ENCODE results near the gene NR4A3. TPM values are rescaled to one million over a fixed set of nuclear protein-coding genes. Genes with fewer than 3 reads are reported as not detected.
"Not testable (repeated sequence)": the region's sequence is repeated elsewhere in the genome, so short reads cannot be mapped to it uniquely, and the experiment has no call there.

NR4A3 gene
- total RNA-seq, 2 experiments from 2014 or later = 0.13 to 0.74 TPM

GRCh38 chr9:99852617-99853016 is 30.9 kb downstream of the NR4A3 start:
- Histone ChIP-seq H3K4me3 (ENCODE audit: low read depth, low read length, poor library complexity, severe bottlenecking) (no peak overlapping the region), H4K20me1 (ENCODE audit: insufficient read depth, low read length) (no peaks in the 10 kb centered on the region), H3K79me2 (ENCODE audit: insufficient read depth, low read depth, low read length) (no peaks in the 10 kb centered on the region), H2AFZ (ENCODE audit: low read length) (peak overlapping the region; percentile 97), H3K36me3 (ENCODE audit: insufficient read depth, low read length) (no peaks in the 10 kb centered on the region), H3K4me2 (ENCODE audit: low read length) (no peak overlapping the region; the same call in 1 of the 2 replicates), H3K27ac (ENCODE audit: low read depth, low read length, poor library complexity, severe bottlenecking) (no peak overlapping the region), H3K9me2 (ENCODE audit: insufficient read depth, low read length) (no peaks in the 10 kb centered on the region), H3K4me1 (ENCODE audit: insufficient read depth, low read length, poor library complexity, severe bottlenecking) (peaks cover 26% of the 10 kb centered on the region), H3K9me3 (ENCODE audit: low read length) (no peaks in the 10 kb centered on the region)
- ChIA-PET POLR2A (no interaction called here), CTCF (ENCODE audit: unreplicated experiment) (no interaction called here)
- intact Hi-C loops (cut with micrococcal nuclease; ENCODE audit: unreplicated experiment) = no loop called here
- no TSS peak for BruUV-seq (replicated peaks)
- peak; percentile 47 for DNase-seq (ENCODE audit: low spot score)
- TF ChIP-seq EZH2phosphoT487 (IDR thresholded peaks at IDR 0.05; ENCODE audit: borderline replicate concordance, low read depth, low read length) (no peak), CTCF (conservative IDR thresholded peaks at IDR 0.05; ENCODE audit: low read length) (no peak)

GRCh38 chr9:99855467-99856176 is 33.9 kb downstream of the NR4A3 start:
- H4K20me1 ChIP-seq (ENCODE audit: insufficient read depth, low read length) = no peaks in the 10 kb centered on the region
- ChIA-PET POLR2A (interaction anchor here (1.6 kb wide), 1 partner anchor 11 kb away, joined by 5 read pairs; no protein-coding TSS in a partner anchor), CTCF (ENCODE audit: unreplicated experiment) (no interaction called here)
- no peak overlapping the region for H3K4me2 ChIP-seq (ENCODE audit: low read length)
- H3K9me2 ChIP-seq (ENCODE audit: insufficient read depth, low read length) = no peaks in the 10 kb centered on the region
- no peak for TF ChIP-seq EZH2phosphoT487 (IDR thresholded peaks at IDR 0.05; ENCODE audit: borderline replicate concordance, low read depth, low read length)
- no peak for TF ChIP-seq CTCF (conservative IDR thresholded peaks at IDR 0.05; ENCODE audit: low read length)
- no peak overlapping the region for H3K27ac ChIP-seq (ENCODE audit: low read depth, low read length, poor library complexity, severe bottlenecking)
- no TSS peak for BruUV-seq (replicated peaks)
- no peak overlapping the region for H2AFZ ChIP-seq (ENCODE audit: low read length)
- peaks cover 24% of the 10 kb centered on the region for H3K4me1 ChIP-seq (ENCODE audit: insufficient read depth, low read length, poor library complexity, severe bottlenecking)
- no peaks in the 10 kb centered on the region for H3K9me3 ChIP-seq (ENCODE audit: low read length)
- DNase-seq (ENCODE audit: low spot score) = no peak
- no peaks in the 10 kb centered on the region for H3K36me3 ChIP-seq (ENCODE audit: insufficient read depth, low read length)
- H3K4me3 ChIP-seq (ENCODE audit: low read depth, low read length, poor library complexity, severe bottlenecking) = no peak overlapping the region
- intact Hi-C loops (cut with micrococcal nuclease; ENCODE audit: unreplicated experiment) = no loop called here
- H3K79me2 ChIP-seq (ENCODE audit: insufficient read depth, low read depth, low read length) = no peaks in the 10 kb centered on the region

- H2AFZ ChIP-seq (ENCODE audit: low read length); H3K4me2 ChIP-seq (ENCODE audit: low read length); H4K20me1 ChIP-seq (ENCODE audit: insufficient read depth, low read length); intact Hi-C loops (cut with micrococcal nuclease; ENCODE audit: unreplicated experiment); DNase-seq (ENCODE audit: low spot score); BruUV-seq (replicated peaks); H3K4me3 ChIP-seq (ENCODE audit: low read depth, low read length, poor library complexity, severe bottlenecking); H3K4me1 ChIP-seq (ENCODE audit: insufficient read depth, low read length, poor library complexity, severe bottlenecking); H3K27ac ChIP-seq (ENCODE audit: low read depth, low read length, poor library complexity, severe bottlenecking); H3K9me2 ChIP-seq (ENCODE audit: insufficient read depth, low read length); CTCF ChIA-PET (ENCODE audit: unreplicated experiment); H3K36me3 ChIP-seq (ENCODE audit: insufficient read depth, low read length); H3K79me2 ChIP-seq (ENCODE audit: insufficient read depth, low read depth, low read length); H3K9me3 ChIP-seq (ENCODE audit: low read length): not testable (repeated sequence)
- POLR2A ChIA-PET = interaction anchor here (1.2 to 1.6 kb wide), 4 partner anchors 12 to 27 kb away, joined by 3 to 4 read pairs (median 4); no protein-coding TSS in a partner anchor
Observed at GRCh38 chr9:99857576-99857975, 35.9 kb downstream of the NR4A3 start.
